T-helper 1 cell (primary cell): Measurements from ENCODE around the gene SLIT3.
"Not testable (repeated sequence)": the region's sequence is repeated elsewhere in the genome, so short reads cannot be mapped to it uniquely, and the experiment has no call there.

ENCODE experiments used
- DNase-seq, 5 donors: peaks; one replicate each; pipeline ENCODE4 v3.0.0-alpha.2; 2012 to 2020

SLIT3 gene

GRCh38 chr5:168654211-168654721 is 646.7 kb downstream of the SLIT3 start:
- no peak for DNase-seq

- no peak for DNase-seq
Measured at GRCh38 chr5:168653626-168654025, 647.3 kb downstream of the SLIT3 start.

GRCh38 chr5:168651648-168652047 is 649.3 kb downstream of the SLIT3 start:
- DNase-seq = no peak

GRCh38 chr5:168649306-168649705 is 651.6 kb downstream of the SLIT3 start:
- no peak for DNase-seq

- no peak for DNase-seq
Measured at GRCh38 chr5:168648576-168648975, 652.4 kb downstream of the SLIT3 start.

- no peak for DNase-seq
Measured at GRCh38 chr5:168648016-168648415, 652.9 kb downstream of the SLIT3 start.

GRCh38 chr5:168647083-168647482 is 653.9 kb downstream of the SLIT3 start:
- DNase-seq = no peak

- no peak for DNase-seq
Measured at GRCh38 chr5:168646335-168646734, 654.6 kb downstream of the SLIT3 start.

- DNase-seq = no peak
Measured at GRCh38 chr5:168645195-168645594, 655.7 kb downstream of the SLIT3 start.

- no peak for DNase-seq
Measured at GRCh38 chr5:168642019-168642418, 658.9 kb downstream of the SLIT3 start.

GRCh38 chr5:168638846-168639245 is 662.1 kb downstream of the SLIT3 start:
- DNase-seq = not testable (repeated sequence)

GRCh38 chr5:168637793-168638192 is 663.1 kb downstream of the SLIT3 start:
- DNase-seq = no peak

- no peak for DNase-seq
Measured at GRCh38 chr5:168637281-168637680, 663.7 kb downstream of the SLIT3 start.

- not testable (repeated sequence) for DNase-seq
Measured at GRCh38 chr5:168630958-168631357, 670.0 kb downstream of the SLIT3 start.

GRCh38 chr5:168624850-168625364 is 676.0 kb downstream of the SLIT3 start:
- no peak for DNase-seq

GRCh38 chr5:168620807-168621206 is 680.1 kb downstream of the SLIT3 start:
- no peak for DNase-seq

- DNase-seq = no peak
Measured at GRCh38 chr5:168614661-168615060, 686.3 kb downstream of the SLIT3 start.

GRCh38 chr5:168613996-168614395 is 686.9 kb downstream of the SLIT3 start:
- DNase-seq = no peak

GRCh38 chr5:168613396-168613795 is 687.5 kb downstream of the SLIT3 start:
- DNase-seq = no peak

- peak in 1 of 5 donors; percentile 13 for DNase-seq
Measured at GRCh38 chr5:168612996-168613395, 687.9 kb downstream of the SLIT3 start.

GRCh38 chr5:168612123-168612522 is 688.8 kb downstream of the SLIT3 start:
- DNase-seq = no peak
